GM23338 (cell line): ENCODE results near the gene ADCYAP1R1.

ENCODE experiments used
- CREB1 ChIP-seq: fragments of 250-450 bp; sonication (Bioruptor Pico); IDR thresholded peaks from 2 replicates; pipeline ENCODE4 v1.5.0; 2020; ENCODE audit warnings: low read depth, mild to moderate bottlenecking, moderate library complexity
- EZH2 ChIP-seq: fragments of 200-600 bp; sonication (generic); IDR thresholded peaks from one replicate; pipeline ENCODE4 v1.8.0; 2017; ENCODE audit warnings: antibody characterized with exemption, mild to moderate bottlenecking, low read depth; ENCODE audit not compliant: unreplicated experiment
- EZH2phosphoT487 ChIP-seq: fragments of 200-600 bp; sonication (generic); IDR thresholded peaks from one replicate; pipeline ENCODE4 v1.8.1; 2018; ENCODE audit warnings: antibody characterized with exemption; ENCODE audit not compliant: unreplicated experiment
- NANOG ChIP-seq: IDR thresholded peaks from 2 replicates; pipeline ENCODE4 v1.6.1; 2016; ENCODE audit warnings: antibody characterized with exemption, borderline replicate concordance
- POLR2AphosphoS5 ChIP-seq: IDR thresholded peaks from 2 replicates; pipeline ENCODE4 v1.6.1; 2016; ENCODE audit warnings: antibody characterized with exemption, low read depth
- STAT1 ChIP-seq: IDR thresholded peaks from one replicate; pipeline ENCODE4 v1.6.1; 2016; ENCODE audit warnings: antibody characterized with exemption; ENCODE audit not compliant: unreplicated experiment
- TF ChIP-seq, protein P1 (sequence below), 2 experiments: fragments of 200-600 bp in 1 of 2; sonication (generic) in 1 of 2; conservative IDR thresholded peaks; 2 replicates each; pipeline versions ENCODE4 v1.5.1 to v1.6.1; 2016 to 2017; ENCODE audit warnings: antibody characterized with exemption in 2 of 2, low read depth in 2 of 2, mild to moderate bottlenecking in 2 of 2, moderate library complexity in 1 of 2
- TF ChIP-seq, protein P2 (sequence below): IDR thresholded peaks from one replicate; pipeline ENCODE4 v1.6.1; 2018; ENCODE audit warnings: antibody characterized with exemption; ENCODE audit not compliant: unreplicated experiment
- TF ChIP-seq, protein P3 (sequence below): IDR thresholded peaks from 2 replicates; pipeline ENCODE4 v1.6.1; 2016; ENCODE audit warnings: antibody characterized with exemption
- TF ChIP-seq, protein P4 (sequence below): fragments of 250-450 bp; sonication (Bioruptor Pico); IDR thresholded peaks from 2 replicates; pipeline ENCODE4 v1.5.0; 2020; ENCODE audit warnings: mild to moderate bottlenecking, moderate library complexity

DNA sequence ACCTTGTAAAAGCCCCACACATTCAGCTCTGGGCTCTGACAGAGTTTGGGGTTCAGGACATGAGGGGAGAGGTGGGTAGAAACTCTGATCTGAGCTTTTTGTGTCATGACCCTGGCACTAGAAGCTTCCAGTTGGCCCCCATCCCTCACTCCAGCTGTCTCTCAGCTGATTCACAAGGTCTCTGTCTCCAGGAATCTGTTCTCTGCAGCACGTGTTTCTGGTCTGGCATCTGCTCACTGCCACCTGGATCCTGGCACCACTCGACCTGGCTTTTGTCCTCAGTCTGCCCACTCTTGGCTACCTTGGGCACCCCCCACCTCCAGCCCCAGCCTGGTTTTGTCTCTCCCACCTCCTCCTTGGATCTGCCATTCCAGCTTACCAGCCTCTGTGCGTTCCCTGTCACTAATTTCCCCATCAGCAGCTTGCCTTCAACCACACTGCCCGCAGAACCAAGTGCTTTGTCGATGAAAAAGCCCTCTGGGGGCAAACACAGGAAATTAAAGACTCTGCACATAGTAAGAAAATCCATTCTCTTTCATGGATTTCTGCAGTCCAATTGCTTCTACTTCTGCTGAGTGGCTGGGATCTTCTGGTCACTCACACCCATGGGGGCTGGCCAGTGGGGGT is 18.3 kb upstream of the ADCYAP1R1 start:
- TF ChIP-seq EZH2 (no peak), NANOG (no peak), EZH2phosphoT487 (no peak), POLR2AphosphoS5 (no peak), CREB1 (CRISPR knock-in tag) (no peak), STAT1 (no peak)
- TF ChIP-seq, protein P1, sequence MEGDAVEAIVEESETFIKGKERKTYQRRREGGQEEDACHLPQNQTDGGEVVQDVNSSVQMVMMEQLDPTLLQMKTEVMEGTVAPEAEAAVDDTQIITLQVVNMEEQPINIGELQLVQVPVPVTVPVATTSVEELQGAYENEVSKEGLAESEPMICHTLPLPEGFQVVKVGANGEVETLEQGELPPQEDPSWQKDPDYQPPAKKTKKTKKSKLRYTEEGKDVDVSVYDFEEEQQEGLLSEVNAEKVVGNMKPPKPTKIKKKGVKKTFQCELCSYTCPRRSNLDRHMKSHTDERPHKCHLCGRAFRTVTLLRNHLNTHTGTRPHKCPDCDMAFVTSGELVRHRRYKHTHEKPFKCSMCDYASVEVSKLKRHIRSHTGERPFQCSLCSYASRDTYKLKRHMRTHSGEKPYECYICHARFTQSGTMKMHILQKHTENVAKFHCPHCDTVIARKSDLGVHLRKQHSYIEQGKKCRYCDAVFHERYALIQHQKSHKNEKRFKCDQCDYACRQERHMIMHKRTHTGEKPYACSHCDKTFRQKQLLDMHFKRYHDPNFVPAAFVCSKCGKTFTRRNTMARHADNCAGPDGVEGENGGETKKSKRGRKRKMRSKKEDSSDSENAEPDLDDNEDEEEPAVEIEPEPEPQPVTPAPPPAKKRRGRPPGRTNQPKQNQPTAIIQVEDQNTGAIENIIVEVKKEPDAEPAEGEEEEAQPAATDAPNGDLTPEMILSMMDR (conservative IDR thresholded peaks at IDR 0.05; ENCODE audit: low read depth in 2 of 2) = no peak
- TF ChIP-seq, protein P2, sequence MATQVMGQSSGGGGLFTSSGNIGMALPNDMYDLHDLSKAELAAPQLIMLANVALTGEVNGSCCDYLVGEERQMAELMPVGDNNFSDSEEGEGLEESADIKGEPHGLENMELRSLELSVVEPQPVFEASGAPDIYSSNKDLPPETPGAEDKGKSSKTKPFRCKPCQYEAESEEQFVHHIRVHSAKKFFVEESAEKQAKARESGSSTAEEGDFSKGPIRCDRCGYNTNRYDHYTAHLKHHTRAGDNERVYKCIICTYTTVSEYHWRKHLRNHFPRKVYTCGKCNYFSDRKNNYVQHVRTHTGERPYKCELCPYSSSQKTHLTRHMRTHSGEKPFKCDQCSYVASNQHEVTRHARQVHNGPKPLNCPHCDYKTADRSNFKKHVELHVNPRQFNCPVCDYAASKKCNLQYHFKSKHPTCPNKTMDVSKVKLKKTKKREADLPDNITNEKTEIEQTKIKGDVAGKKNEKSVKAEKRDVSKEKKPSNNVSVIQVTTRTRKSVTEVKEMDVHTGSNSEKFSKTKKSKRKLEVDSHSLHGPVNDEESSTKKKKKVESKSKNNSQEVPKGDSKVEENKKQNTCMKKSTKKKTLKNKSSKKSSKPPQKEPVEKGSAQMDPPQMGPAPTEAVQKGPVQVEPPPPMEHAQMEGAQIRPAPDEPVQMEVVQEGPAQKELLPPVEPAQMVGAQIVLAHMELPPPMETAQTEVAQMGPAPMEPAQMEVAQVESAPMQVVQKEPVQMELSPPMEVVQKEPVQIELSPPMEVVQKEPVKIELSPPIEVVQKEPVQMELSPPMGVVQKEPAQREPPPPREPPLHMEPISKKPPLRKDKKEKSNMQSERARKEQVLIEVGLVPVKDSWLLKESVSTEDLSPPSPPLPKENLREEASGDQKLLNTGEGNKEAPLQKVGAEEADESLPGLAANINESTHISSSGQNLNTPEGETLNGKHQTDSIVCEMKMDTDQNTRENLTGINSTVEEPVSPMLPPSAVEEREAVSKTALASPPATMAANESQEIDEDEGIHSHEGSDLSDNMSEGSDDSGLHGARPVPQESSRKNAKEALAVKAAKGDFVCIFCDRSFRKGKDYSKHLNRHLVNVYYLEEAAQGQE = no peak
- TF ChIP-seq, protein P3, sequence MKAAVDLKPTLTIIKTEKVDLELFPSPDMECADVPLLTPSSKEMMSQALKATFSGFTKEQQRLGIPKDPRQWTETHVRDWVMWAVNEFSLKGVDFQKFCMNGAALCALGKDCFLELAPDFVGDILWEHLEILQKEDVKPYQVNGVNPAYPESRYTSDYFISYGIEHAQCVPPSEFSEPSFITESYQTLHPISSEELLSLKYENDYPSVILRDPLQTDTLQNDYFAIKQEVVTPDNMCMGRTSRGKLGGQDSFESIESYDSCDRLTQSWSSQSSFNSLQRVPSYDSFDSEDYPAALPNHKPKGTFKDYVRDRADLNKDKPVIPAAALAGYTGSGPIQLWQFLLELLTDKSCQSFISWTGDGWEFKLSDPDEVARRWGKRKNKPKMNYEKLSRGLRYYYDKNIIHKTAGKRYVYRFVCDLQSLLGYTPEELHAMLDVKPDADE = no peak
- TF ChIP-seq, protein P4, sequence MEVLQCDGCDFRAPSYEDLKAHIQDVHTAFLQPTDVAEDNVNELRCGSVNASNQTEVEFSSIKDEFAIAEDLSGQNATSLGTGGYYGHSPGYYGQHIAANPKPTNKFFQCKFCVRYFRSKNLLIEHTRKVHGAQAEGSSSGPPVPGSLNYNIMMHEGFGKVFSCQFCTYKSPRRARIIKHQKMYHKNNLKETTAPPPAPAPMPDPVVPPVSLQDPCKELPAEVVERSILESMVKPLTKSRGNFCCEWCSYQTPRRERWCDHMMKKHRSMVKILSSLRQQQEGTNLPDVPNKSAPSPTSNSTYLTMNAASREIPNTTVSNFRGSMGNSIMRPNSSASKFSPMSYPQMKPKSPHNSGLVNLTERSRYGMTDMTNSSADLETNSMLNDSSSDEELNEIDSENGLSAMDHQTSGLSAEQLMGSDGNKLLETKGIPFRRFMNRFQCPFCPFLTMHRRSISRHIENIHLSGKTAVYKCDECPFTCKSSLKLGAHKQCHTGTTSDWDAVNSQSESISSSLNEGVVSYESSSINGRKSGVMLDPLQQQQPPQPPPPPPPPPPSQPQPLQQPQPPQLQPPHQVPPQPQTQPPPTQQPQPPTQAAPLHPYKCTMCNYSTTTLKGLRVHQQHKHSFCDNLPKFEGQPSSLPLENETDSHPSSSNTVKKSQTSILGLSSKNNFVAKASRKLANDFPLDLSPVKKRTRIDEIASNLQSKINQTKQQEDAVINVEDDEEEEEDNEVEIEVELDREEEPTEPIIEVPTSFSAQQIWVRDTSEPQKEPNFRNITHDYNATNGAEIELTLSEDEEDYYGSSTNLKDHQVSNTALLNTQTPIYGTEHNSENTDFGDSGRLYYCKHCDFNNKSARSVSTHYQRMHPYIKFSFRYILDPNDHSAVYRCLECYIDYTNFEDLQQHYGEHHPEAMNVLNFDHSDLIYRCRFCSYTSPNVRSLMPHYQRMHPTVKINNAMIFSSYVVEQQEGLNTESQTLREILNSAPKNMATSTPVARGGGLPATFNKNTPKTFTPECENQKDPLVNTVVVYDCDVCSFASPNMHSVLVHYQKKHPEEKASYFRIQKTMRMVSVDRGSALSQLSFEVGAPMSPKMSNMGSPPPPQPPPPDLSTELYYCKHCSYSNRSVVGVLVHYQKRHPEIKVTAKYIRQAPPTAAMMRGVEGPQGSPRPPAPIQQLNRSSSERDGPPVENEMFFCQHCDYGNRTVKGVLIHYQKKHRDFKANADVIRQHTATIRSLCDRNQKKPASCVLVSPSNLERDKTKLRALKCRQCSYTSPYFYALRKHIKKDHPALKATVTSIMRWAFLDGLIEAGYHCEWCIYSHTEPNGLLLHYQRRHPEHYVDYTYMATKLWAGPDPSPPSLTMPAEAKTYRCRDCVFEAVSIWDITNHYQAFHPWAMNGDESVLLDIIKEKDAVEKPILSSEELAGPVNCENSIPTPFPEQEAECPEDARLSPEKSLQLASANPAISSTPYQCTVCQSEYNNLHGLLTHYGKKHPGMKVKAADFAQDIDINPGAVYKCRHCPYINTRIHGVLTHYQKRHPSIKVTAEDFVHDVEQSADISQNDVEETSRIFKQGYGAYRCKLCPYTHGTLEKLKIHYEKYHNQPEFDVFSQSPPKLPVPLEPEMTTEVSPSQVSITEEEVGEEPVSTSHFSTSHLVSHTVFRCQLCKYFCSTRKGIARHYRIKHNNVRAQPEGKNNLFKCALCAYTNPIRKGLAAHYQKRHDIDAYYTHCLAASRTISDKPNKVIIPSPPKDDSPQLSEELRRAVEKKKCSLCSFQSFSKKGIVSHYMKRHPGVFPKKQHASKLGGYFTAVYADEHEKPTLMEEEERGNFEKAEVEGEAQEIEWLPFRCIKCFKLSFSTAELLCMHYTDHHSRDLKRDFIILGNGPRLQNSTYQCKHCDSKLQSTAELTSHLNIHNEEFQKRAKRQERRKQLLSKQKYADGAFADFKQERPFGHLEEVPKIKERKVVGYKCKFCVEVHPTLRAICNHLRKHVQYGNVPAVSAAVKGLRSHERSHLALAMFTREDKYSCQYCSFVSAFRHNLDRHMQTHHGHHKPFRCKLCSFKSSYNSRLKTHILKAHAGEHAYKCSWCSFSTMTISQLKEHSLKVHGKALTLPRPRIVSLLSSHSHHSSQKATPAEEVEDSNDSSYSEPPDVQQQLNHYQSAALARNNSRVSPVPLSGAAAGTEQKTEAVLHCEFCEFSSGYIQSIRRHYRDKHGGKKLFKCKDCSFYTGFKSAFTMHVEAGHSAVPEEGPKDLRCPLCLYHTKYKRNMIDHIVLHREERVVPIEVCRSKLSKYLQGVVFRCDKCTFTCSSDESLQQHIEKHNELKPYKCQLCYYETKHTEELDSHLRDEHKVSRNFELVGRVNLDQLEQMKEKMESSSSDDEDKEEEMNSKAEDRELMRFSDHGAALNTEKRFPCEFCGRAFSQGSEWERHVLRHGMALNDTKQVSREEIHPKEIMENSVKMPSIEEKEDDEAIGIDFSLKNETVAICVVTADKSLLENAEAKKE = no peak
